ENCODE data around the gene TMPO.
A peak's percentile ranks its signal among the peaks of the same experiment; 100 is the strongest.

DNA sequence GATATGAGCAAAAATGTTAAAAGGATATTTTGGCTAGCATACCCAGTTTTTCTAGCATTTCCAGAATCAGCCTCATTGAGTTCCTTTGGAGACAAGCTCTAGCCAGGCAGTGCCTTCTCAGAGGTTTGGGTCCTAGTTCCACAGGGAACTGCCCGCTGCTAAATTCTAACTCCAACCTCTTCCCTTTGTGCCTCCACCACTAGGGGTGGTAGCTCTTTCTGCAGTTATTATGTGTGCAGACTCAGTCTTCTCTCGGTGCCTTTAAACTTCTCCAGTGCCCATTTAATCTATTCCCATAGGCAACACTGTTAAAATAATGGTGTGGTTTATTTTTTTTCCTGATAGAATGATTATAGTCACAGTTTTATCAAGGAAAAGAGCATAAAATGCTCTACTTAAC, 56.6 kb downstream of the TMPO start:
- TF ChIP-seq, protein P1, sequence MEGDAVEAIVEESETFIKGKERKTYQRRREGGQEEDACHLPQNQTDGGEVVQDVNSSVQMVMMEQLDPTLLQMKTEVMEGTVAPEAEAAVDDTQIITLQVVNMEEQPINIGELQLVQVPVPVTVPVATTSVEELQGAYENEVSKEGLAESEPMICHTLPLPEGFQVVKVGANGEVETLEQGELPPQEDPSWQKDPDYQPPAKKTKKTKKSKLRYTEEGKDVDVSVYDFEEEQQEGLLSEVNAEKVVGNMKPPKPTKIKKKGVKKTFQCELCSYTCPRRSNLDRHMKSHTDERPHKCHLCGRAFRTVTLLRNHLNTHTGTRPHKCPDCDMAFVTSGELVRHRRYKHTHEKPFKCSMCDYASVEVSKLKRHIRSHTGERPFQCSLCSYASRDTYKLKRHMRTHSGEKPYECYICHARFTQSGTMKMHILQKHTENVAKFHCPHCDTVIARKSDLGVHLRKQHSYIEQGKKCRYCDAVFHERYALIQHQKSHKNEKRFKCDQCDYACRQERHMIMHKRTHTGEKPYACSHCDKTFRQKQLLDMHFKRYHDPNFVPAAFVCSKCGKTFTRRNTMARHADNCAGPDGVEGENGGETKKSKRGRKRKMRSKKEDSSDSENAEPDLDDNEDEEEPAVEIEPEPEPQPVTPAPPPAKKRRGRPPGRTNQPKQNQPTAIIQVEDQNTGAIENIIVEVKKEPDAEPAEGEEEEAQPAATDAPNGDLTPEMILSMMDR (IDR thresholded peaks at IDR 0.05): peak in 3 of 7 experiments; percentile 11 to 23 (median 15)
- TF ChIP-seq POLR2A (IDR thresholded peaks at IDR 0.05): no peak
- no peak for TF ChIP-seq POLR2AphosphoS5 (IDR thresholded peaks at IDR 0.05)
- TF ChIP-seq EP300 (IDR thresholded peaks at IDR 0.05): no peak
